Type B pancreatic cell (in vitro differentiated cells): ENCODE measurements around the gene MASTL. TPM values are rescaled to one million over a fixed set of nuclear protein-coding genes. Genes with fewer than 3 reads are reported as not detected.

Source experiments
- DNase-seq: peaks from one replicate; pipeline ENCODE4 v3.0.0; 2021; ENCODE audit warnings: mixed read lengths; ENCODE audit not compliant: unreplicated experiment; ENCODE audit errors: extremely low spot score
- H3K27ac Mint-ChIP-seq: 2 replicates; pipeline ENCODE4 v1.8.0; 2021; ENCODE audit warnings: mild to moderate bottlenecking, mixed read lengths
- H3K27me3 Mint-ChIP-seq: 2 replicates; pipeline ENCODE4 v1.8.0; 2021; ENCODE audit warnings: mixed read lengths
- H3K36me3 Mint-ChIP-seq: 2 replicates; pipeline ENCODE4 v1.8.0; 2021; ENCODE audit warnings: mixed read lengths
- H3K4me1 Mint-ChIP-seq: one replicate; pipeline ENCODE4 v1.8.0; 2021; ENCODE audit warnings: mixed read lengths; ENCODE audit not compliant: unreplicated experiment
- H3K4me3 Mint-ChIP-seq: 2 replicates; pipeline ENCODE4 v1.8.0; 2021; ENCODE audit warnings: mild to moderate bottlenecking, mixed read lengths
- H3K9me3 Mint-ChIP-seq: 2 replicates; pipeline ENCODE4 v1.8.0; 2021; ENCODE audit warnings: mixed read lengths
- CTCF ChIP-seq: fragments of 200-600 bp; sonication (generic); conservative IDR thresholded peaks from 2 replicates; pipeline ENCODE4 v1.5.0; 2021; ENCODE audit warnings: antibody characterized with exemption, mild to moderate bottlenecking
- total RNA-seq: library from RNA; stranded (reverse); gene quantifications from 2 replicates; pipeline ENCODE4 v1.2.1, GENCODE V29; 2021; ENCODE audit warnings: low replicate concordance

Gene MASTL
- total RNA-seq, 1 donor from 2014 or later = 16.8 TPM

- no peak for TF ChIP-seq CTCF
- H3K9me3 Mint-ChIP-seq = no peaks in the 10 kb centered on the region
Measured at GRCh38 chr10:27190508-27190907, 35.4 kb downstream of the MASTL start.

GRCh38 chr10:27192284-27192683, 37.1 kb downstream of the MASTL start:
- no peak overlapping the region for H3K27ac Mint-ChIP-seq
- H3K4me3 Mint-ChIP-seq = no peak overlapping the region
- H3K36me3 Mint-ChIP-seq = no peaks in the 10 kb centered on the region

More at GRCh38 chr10:27190508-27190907, 35.4 kb downstream of the MASTL start:
- DNase-seq = no peak
- H3K27ac Mint-ChIP-seq = peak overlapping the region; percentile 45
- no peaks in the 10 kb centered on the region for H3K4me1 Mint-ChIP-seq
- H3K4me3 Mint-ChIP-seq = no peak overlapping the region
- peaks cover 4% of the 10 kb centered on the region for H3K36me3 Mint-ChIP-seq
- H3K27me3 Mint-ChIP-seq = no peaks in the 10 kb centered on the region

GRCh38 chr10:27197980-27198620, 42.9 kb downstream of the MASTL start:
- DNase-seq = no peak
- H3K9me3 Mint-ChIP-seq = peaks cover 4% of the 10 kb centered on the region
- no peak for TF ChIP-seq CTCF
- H3K27me3 Mint-ChIP-seq = no peaks in the 10 kb centered on the region
- H3K27ac Mint-ChIP-seq = peak overlapping the region; percentile 80
- H3K4me3 Mint-ChIP-seq = peak overlapping the region; percentile 29
- H3K36me3 Mint-ChIP-seq = peaks cover 14% of the 10 kb centered on the region
- H3K4me1 Mint-ChIP-seq = peaks cover 14% of the 10 kb centered on the region

More at GRCh38 chr10:27192284-27192683, 37.1 kb downstream of the MASTL start:
- Mint-ChIP-seq H3K9me3 (no peaks in the 10 kb centered on the region), H3K27me3 (no peaks in the 10 kb centered on the region), H3K4me1 (no peaks in the 10 kb centered on the region)
- TF ChIP-seq CTCF = no peak
- no peak for DNase-seq

- peaks cover 8% of the 10 kb centered on the region for H3K4me1 Mint-ChIP-seq
- DNase-seq = no peak
Measured at GRCh38 chr10:27203806-27204205, 48.7 kb downstream of the MASTL start.

GRCh38 chr10:27207350-27207749, 52.2 kb downstream of the MASTL start:
- Mint-ChIP-seq H3K27ac (no peak overlapping the region), H3K9me3 (no peaks in the 10 kb centered on the region), H3K27me3 (no peaks in the 10 kb centered on the region), H3K4me3 (no peak overlapping the region), H3K36me3 (peaks cover 16% of the 10 kb centered on the region), H3K4me1 (no peaks in the 10 kb centered on the region)
- TF ChIP-seq CTCF = no peak
- DNase-seq = no peak

More at GRCh38 chr10:27203806-27204205, 48.7 kb downstream of the MASTL start:
- Mint-ChIP-seq H3K9me3 (peaks cover 4% of the 10 kb centered on the region), H3K36me3 (peaks cover 20% of the 10 kb centered on the region), H3K4me3 (no peak overlapping the region), H3K27me3 (no peaks in the 10 kb centered on the region), H3K27ac (no peak overlapping the region)
- no peak for TF ChIP-seq CTCF
